ENCODE results near the gene DUSP16.

DNA sequence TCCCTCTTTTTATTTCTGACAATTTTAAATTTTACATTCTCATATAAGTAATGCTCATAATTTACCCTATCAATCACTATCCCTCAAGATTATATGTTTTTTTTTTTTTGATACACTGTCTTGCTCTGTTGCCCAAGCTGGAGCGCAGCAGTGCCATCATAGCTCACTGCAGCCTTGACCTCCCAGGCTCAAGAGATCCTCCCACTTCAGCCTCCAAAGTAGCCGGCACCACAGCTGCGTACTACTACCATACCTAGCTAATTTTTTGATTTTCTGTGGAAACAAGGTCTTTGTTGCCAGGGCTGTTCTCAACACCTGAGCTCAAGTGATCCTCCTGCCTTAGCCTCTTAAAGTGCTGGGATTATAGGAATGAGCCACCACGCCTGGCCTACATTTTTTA, 4.4 kb downstream of the DUSP16 start:
- TF ChIP-seq CTCF (IDR thresholded peaks at IDR 0.05; ENCODE audit: borderline replicate concordance, extremely low read depth, low read length, poor library complexity, severe bottlenecking) (no peak), EZH2 (IDR thresholded peaks at IDR 0.05; ENCODE audit: borderline replicate concordance, low read depth, low read length, severe bottlenecking) (no peak)
